AG09309 (cell line): ENCODE measurements around the gene FGD5.

Source experiments
- DNase-seq: peaks from one replicate; pipeline ENCODE4 v3.0.0-alpha.2; 2010; ENCODE audit warnings: low read depth
- H3K4me3 ChIP-seq: 2 replicates; pipeline ENCODE4 v1.5.1; 2011; ENCODE audit warnings: mild to moderate bottlenecking, low read depth, low read length, moderate library complexity; ENCODE audit not compliant: control insufficient read depth
- CTCF ChIP-seq: IDR thresholded peaks from 2 replicates; pipeline ENCODE4 v1.5.1; 2011; ENCODE audit warnings: mild to moderate bottlenecking, low read depth, low read length, inconsistent platforms; ENCODE audit not compliant: insufficient read depth, control insufficient read depth; ENCODE audit errors: missing control alignments

The FGD5 gene

GRCh38 chr3:14801031-14801430, 17.7 kb upstream of the FGD5 start:
- no peak for TF ChIP-seq CTCF
- no peak for DNase-seq
- no peak overlapping the region for H3K4me3 ChIP-seq

GRCh38 chr3:14801668-14802380, 16.9 kb upstream of the FGD5 start:
- no peak overlapping the region for H3K4me3 ChIP-seq
- no peak for DNase-seq
- no peak for TF ChIP-seq CTCF

- DNase-seq = no peak
- H3K4me3 ChIP-seq = no peak overlapping the region
- no peak for TF ChIP-seq CTCF
Observed at GRCh38 chr3:14802381-14802731, 16.4 kb upstream of the FGD5 start.

GRCh38 chr3:14803101-14803980, 15.4 kb upstream of the FGD5 start:
- H3K4me3 ChIP-seq = no peak overlapping the region
- TF ChIP-seq CTCF = no peak
- DNase-seq = no peak

- no peak for DNase-seq
- TF ChIP-seq CTCF = no peak
- no peak overlapping the region for H3K4me3 ChIP-seq
Observed at GRCh38 chr3:14803981-14804834, 14.6 kb upstream of the FGD5 start.

- no peak overlapping the region for H3K4me3 ChIP-seq
- DNase-seq = no peak
- TF ChIP-seq CTCF = no peak
Observed at GRCh38 chr3:14804835-14805780, 13.7 kb upstream of the FGD5 start.
